GM20000 (cell line): Measurements from ENCODE around the gene CD200.

Source experiments
- DNase-seq: peaks from one replicate; pipeline ENCODE4 v3.0.0; 2012; ENCODE audit warnings: low spot score
- CTCF ChIP-seq: IDR thresholded peaks from 2 replicates; pipeline ENCODE4 v1.5.1; 2012; ENCODE audit warnings: mild to moderate bottlenecking, control low read depth; ENCODE audit errors: extremely low read depth, missing control alignments

The CD200 gene

DNA sequence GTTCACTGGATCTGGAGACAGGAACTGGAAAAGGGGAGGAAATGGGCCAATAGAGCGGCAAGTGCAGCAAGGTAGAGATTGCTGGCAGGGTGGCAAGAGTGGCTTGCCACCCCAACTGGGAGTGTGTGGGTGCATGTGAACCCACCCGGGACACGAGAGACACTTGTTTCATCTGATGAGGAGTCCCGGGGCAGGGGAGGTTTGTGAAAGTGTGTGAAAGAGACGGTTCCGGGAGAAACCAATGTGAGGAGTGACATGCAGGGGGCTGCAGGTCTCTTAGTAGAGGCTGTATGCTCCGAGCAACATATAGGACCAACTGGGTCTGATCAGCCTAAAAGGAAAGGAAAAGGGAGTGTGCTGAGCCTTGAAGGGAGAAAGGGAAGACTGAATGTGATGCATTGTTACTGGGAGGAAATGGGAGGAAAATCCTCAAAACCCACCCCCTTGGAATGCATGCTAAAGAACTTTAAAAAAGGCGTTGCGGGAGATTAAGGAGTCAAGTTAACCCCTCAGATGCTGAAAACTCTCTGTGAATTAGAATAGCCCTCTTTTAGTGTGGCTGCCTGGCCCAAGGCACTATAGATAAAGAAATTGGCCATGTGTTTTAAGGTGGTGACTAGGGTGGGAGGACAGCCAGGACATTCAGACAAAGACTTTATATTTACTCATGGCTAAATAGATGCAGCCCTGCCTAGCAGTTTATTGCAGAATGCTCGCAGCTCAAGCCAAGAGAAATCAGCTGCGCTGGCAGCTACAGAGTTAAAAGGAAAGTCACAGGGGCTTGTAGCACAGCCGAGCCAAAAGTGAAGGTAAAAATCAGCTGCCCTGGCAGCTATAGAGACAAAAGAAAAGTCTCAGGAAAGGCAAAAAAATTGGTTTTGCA lies 29.8 kb upstream of the CD200 start:
- TF ChIP-seq CTCF = no peak
- peak; percentile 11 for DNase-seq

GRCh38 chr3:112303764-112304325 lies 29.1 kb upstream of the CD200 start:
- DNase-seq = no peak
- TF ChIP-seq CTCF = no peak

- DNase-seq = no peak
- TF ChIP-seq CTCF = no peak
Observed at GRCh38 chr3:112304611-112305010, 28.3 kb upstream of the CD200 start.

DNA sequence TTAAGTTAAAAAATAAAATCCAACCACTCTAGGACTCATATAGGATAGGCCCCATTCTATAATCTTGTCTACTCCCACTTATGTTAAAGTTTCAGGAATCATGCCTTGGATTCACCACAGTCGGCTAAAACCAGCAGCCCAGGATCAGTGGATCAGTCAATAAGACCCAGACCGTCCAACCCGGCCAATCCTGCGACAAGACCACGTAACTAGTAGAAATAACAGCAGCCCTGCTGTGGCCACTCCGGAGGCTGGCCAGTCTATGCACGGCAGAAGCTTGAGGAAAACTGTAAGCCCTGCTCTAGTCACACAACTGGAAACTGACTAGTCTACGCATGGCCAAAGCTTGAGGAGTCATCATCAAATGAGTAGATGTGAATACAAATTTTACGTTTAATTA lies 26.1 kb upstream of the CD200 start:
- no peak for DNase-seq
- TF ChIP-seq CTCF = no peak

- no peak for TF ChIP-seq CTCF
- DNase-seq = no peak
Observed at GRCh38 chr3:112307557-112307956, 25.4 kb upstream of the CD200 start.

GRCh38 chr3:112308151-112308911 lies 24.6 kb upstream of the CD200 start:
- DNase-seq = no peak
- no peak for TF ChIP-seq CTCF

- no peak for DNase-seq
- TF ChIP-seq CTCF = no peak
Observed at GRCh38 chr3:112314649-112315048, 18.3 kb upstream of the CD200 start.
